WTC11 (cell line): ENCODE results near the gene AADAC.

Source experiments
- ATF6 ChIP-seq: sonication (generic); formaldehyde crosslinking; IDR thresholded peaks from 2 replicates; pipeline ENCODE4 v1.8.1; 2023; ENCODE audit warnings: mild to moderate bottlenecking, missing genetic modification reagents
- CREB1 ChIP-seq: sonication (generic); formaldehyde crosslinking; IDR thresholded peaks from 2 replicates; pipeline ENCODE4 v1.8.0; 2023; ENCODE audit warnings: mild to moderate bottlenecking, missing genetic modification reagents
- ESRRA ChIP-seq: sonication (generic); formaldehyde crosslinking; IDR thresholded peaks from 2 replicates; pipeline ENCODE4 v1.8.1; 2022; ENCODE audit warnings: mild to moderate bottlenecking, missing genetic modification reagents, borderline replicate concordance
- IRF2 ChIP-seq: sonication (generic); formaldehyde crosslinking; IDR thresholded peaks from 2 replicates; pipeline ENCODE4 v1.8.0; 2022; ENCODE audit warnings: low read depth, missing genetic modification reagents, borderline replicate concordance
- SP1 ChIP-seq: sonication (generic); formaldehyde crosslinking; conservative IDR thresholded peaks from 2 replicates; pipeline ENCODE4 v1.8.1; 2022; ENCODE audit warnings: missing genetic modification reagents
- TEAD4 ChIP-seq: sonication (generic); formaldehyde crosslinking; IDR thresholded peaks from 2 replicates; pipeline ENCODE4 v1.8.0; 2022; ENCODE audit warnings: mild to moderate bottlenecking, missing genetic modification reagents
- ZBTB43 ChIP-seq: sonication (generic); formaldehyde crosslinking; IDR thresholded peaks from 2 replicates; pipeline ENCODE4 v1.8.1; 2023; ENCODE audit warnings: mild to moderate bottlenecking, missing genetic modification reagents
- ZNF121 ChIP-seq: sonication (generic); formaldehyde crosslinking; IDR thresholded peaks from 2 replicates; pipeline ENCODE4 v1.8.0; 2023; ENCODE audit warnings: missing genetic modification reagents
- TF ChIP-seq, protein P1 (sequence below): fragments of 200-600 bp; IDR thresholded peaks from 2 replicates; pipeline ENCODE4 v1.8.0; 2022; ENCODE audit warnings: antibody characterized with exemption
- TF ChIP-seq, protein P2 (sequence below): sonication (generic); formaldehyde crosslinking; IDR thresholded peaks from 2 replicates; pipeline ENCODE4 v1.8.1; 2023; ENCODE audit warnings: mild to moderate bottlenecking, missing genetic modification reagents, moderate library complexity
- TF ChIP-seq, protein P3 (sequence below): fragments of 250-450 bp; sonication (Bioruptor Pico); IDR thresholded peaks from 2 replicates; pipeline ENCODE4 v1.8.0; 2021; ENCODE audit warnings: mild to moderate bottlenecking
- TF ChIP-seq, protein P4 (sequence below): sonication (generic); formaldehyde crosslinking; IDR thresholded peaks from 2 replicates; pipeline ENCODE4 v1.8.0; 2022; ENCODE audit warnings: mild to moderate bottlenecking, missing genetic modification reagents

DNA sequence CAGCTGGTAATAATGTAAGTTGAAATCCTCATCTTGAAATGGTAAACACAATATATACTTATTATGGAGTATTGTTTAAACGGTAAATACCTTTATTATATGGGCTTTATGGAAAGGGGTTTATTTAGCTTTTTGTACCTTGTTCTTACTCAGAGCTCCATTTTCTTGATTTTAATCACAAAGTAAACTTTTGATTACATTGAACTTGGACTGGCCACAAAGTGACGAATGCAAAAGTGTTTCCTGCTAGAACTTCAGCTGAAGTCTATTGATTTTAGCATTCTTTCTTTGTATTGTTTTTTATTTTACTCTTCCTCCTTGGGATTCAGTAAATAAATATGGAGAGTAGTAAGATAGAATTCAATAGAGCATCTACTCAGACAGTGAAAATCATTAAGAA lies 19.8 kb upstream of the AADAC start:
- TF ChIP-seq, protein P1, sequence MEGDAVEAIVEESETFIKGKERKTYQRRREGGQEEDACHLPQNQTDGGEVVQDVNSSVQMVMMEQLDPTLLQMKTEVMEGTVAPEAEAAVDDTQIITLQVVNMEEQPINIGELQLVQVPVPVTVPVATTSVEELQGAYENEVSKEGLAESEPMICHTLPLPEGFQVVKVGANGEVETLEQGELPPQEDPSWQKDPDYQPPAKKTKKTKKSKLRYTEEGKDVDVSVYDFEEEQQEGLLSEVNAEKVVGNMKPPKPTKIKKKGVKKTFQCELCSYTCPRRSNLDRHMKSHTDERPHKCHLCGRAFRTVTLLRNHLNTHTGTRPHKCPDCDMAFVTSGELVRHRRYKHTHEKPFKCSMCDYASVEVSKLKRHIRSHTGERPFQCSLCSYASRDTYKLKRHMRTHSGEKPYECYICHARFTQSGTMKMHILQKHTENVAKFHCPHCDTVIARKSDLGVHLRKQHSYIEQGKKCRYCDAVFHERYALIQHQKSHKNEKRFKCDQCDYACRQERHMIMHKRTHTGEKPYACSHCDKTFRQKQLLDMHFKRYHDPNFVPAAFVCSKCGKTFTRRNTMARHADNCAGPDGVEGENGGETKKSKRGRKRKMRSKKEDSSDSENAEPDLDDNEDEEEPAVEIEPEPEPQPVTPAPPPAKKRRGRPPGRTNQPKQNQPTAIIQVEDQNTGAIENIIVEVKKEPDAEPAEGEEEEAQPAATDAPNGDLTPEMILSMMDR: no peak
- TF ChIP-seq CREB1 (CRISPR knock-in tag) (no peak), IRF2 (CRISPR knock-in tag) (no peak), SP1 (CRISPR knock-in tag) (no peak), ESRRA (no peak), ZBTB43 (CRISPR knock-in tag) (no peak), TEAD4 (no peak), ATF6 (CRISPR knock-in tag) (no peak), ZNF121 (CRISPR knock-in tag) (no peak)
- TF ChIP-seq, protein P2, sequence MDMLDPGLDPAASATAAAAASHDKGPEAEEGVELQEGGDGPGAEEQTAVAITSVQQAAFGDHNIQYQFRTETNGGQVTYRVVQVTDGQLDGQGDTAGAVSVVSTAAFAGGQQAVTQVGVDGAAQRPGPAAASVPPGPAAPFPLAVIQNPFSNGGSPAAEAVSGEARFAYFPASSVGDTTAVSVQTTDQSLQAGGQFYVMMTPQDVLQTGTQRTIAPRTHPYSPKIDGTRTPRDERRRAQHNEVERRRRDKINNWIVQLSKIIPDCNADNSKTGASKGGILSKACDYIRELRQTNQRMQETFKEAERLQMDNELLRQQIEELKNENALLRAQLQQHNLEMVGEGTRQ (CRISPR knock-in tag): no peak
- TF ChIP-seq, protein P3, sequence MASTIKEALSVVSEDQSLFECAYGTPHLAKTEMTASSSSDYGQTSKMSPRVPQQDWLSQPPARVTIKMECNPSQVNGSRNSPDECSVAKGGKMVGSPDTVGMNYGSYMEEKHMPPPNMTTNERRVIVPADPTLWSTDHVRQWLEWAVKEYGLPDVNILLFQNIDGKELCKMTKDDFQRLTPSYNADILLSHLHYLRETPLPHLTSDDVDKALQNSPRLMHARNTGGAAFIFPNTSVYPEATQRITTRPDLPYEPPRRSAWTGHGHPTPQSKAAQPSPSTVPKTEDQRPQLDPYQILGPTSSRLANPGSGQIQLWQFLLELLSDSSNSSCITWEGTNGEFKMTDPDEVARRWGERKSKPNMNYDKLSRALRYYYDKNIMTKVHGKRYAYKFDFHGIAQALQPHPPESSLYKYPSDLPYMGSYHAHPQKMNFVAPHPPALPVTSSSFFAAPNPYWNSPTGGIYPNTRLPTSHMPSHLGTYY (CRISPR knock-in tag): no peak
- TF ChIP-seq, protein P4, sequence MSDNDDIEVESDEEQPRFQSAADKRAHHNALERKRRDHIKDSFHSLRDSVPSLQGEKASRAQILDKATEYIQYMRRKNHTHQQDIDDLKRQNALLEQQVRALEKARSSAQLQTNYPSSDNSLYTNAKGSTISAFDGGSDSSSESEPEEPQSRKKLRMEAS (CRISPR knock-in tag): no peak
